Stimulated activated CD4-positive, alpha-beta T cell treated with anti-CD3 and anti-CD28 coated beads, Interleukin-4, amount 100 ng/mL, for 4 hours (primary cell): ENCODE results near the gene RIMS1.

ENCODE experiments used
- DNase-seq, 2 experiments: peaks; one replicate each; pipeline ENCODE4 v3.0.0-alpha.2; 2020

RIMS1 gene

DNA sequence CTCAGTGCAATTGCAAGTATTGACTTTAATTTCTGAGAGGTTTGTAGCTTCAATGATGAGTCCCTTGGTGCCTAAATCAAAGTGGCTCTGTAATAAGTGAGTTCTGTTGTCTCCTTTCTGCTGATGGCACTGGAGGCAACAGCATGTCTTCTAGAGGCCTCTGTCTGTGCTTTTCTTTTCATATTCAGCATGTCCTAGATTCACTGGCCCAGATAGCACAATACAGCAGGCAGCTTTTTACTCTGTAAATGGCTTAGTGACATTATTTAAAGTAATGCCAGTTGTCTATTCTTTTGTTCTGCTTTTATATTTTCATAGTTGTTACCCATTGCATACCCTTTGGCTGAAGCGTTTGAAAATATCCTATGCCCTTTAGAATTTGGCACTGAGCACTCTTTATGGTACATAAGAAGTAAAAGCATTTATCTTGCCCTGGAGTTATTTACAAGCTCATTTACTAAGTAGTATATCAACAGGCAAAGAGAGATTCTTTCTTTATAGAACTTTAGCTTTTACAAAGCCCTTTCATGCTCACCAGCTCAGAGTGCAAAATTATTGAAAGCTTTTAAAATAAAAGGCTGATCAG is 464.0 kb downstream of the RIMS1 start:
- no peak for DNase-seq

DNA sequence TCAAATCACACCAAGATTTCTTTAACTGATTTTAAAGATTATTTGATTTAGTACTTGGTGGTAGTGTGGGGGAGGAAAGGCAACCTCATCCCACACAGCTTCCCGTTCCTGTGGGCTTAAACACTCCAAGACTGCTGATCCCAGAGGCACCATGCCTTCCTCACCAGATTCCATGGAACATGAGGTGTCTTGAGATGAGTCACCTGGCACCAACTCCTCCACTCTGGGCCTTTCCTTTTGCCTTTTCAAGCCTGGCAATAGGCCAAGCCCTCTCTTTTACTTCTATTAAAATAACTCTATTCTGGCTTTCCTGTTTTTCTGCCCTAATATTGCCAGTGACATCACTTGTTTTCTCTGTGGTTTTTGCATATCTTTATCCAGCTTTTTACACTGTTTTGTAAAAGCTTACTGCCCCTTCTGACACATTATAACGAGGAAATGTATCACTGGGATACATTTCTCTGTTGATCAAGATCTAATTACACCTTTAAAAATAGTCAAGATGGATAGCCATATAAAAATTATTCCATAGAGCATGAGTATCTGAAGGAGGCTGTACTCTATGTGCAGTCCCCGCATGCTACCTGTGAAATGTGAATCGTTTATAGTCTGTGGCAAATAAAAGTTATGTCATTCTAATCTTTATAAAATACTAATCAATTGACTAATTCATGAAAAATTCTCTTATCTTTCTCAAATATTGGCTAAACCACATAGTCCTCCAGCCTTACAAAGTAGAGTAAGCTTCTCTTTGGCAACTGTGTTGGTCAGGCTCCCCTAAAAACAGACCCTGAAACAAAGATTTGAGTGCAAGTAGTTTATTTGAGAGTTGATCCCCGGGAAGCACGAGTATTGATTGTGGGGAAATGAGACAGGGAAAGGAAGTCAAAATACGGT is 477.7 kb downstream of the RIMS1 start:
- DNase-seq: no peak

DNA sequence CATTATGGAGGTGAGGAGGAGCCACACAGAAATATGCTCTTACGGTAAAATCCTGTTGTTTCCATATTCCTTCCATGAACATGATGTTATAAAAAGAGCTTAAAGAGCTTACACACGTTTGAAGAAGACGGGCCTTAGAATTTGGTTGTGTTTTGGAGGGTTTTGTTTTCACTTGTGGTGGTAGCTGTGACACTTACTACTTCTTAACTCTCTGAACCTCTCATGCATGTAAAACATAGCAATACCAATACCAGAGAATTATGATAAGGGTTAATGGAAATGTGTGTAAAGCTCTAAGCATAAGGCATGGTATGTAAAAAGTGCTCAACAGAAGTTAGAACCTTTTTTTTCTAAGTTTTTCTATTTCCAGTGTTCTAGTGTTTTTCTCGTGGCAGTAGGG is 479.4 kb downstream of the RIMS1 start:
- DNase-seq: no peak

- no peak for DNase-seq
These were observed 481.1 kb downstream of the RIMS1 start for GRCh38 chr6:72367439-72367838.

- no peak for DNase-seq
These were observed 485.1 kb downstream of the RIMS1 start for GRCh38 chr6:72371473-72371872.

GRCh38 chr6:72374172-72374571 is 487.8 kb downstream of the RIMS1 start:
- DNase-seq: no peak

DNA sequence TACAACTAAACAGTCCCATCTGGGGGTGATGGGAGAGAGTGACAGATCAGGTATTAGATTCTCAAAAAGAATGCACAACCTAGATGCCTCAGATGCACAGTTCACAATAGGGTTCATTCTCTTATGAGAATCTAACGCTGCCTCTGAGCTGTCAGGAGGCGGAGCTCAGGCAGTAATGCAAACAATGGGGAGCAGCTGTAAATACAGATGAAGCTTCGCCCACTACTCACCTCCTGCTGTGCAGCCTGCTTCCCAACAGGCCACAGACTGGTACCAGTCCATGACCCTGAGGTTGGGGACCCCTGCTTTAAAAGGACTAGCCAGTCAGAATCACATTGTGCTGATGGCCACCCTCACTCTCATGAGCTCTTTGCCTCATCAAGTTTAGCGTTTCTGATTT is 488.5 kb downstream of the RIMS1 start:
- DNase-seq: no peak

- DNase-seq: no peak
These were observed 490.4 kb downstream of the RIMS1 start for GRCh38 chr6:72376736-72377135.

GRCh38 chr6:72381076-72381475 is 494.7 kb downstream of the RIMS1 start:
- no peak for DNase-seq

DNA sequence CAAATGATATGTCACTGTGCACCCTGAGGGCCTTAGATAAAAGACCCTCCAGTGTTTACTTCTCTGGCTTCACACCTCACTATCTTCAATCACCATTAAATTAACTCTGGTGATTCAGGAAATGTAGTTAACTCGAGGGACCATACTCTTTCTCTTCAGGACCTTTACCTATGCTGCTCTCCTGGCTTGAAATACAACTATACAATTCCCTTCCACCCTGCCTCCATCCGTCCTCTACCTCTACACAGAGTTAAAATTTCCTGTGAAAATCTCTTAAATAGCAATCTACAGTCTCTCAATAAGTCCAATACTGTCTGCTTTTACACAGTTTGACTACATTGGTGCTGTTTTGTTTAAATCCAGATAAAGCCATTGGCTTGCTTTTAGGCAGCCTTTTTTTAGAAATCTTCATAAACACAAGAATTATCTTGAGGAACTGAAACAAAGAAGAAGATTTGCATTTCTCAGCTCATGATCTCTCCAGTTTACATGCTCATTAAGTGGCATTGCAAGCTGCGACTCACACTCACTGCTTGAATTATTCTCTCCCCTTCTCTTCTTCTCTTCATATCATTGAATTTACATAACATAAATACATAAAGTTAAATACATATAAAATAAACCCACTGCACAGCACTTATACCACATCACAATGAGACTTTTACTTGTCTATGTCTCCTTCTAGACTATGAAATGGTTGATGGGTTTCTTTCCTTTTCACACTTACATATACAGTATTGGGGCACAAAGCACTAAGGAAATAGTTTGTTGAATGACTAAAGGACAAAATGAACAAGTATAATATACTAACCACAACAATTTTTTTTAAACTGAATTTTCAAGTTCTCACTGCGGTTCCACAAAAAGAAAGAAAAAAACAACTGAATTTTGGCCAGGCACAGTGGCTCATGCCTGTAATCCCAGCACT is 496.5 kb downstream of the RIMS1 start:
- no peak for DNase-seq

DNA sequence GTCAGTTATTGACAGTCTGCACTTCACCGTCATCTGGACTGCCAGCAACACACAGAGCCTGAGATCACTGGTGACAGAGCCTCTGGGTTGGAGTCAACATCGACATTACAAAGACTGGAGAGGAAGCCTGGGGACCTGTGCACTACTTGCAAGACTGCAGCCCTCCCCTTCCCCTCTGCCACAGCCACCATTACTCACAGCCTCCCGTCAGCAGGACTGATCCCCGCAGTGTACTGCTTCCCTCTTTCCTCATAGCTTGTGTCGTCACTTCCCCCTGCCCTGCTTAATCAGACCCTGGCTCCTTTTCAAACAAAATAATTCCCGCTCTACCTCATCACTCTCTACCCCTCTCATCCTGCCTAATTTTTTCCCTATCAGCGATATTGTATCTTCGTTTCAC is 500.0 kb downstream of the RIMS1 start:
- DNase-seq: no peak

GRCh38 chr6:72389698-72390097 is 503.3 kb downstream of the RIMS1 start:
- DNase-seq: no peak

DNA sequence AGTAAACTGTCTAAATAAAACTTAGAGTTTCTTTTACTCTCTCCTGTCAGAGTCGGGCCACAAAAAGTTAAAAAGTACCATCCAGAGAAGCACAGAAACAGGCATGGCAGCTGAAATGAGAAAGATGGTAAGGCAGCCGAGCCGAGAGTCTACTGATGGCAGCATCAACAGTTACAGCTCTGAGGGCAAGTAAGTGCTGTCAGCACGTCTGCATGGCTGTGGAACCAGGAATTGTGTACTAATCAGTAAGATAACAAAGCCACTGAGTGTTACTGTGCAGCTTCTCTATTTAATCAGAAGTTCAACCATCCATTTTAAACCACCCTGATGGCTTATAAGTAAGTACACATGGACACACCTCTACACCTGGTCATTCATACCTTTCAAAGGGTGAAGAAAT is 504.2 kb downstream of the RIMS1 start:
- DNase-seq: no peak

DNA sequence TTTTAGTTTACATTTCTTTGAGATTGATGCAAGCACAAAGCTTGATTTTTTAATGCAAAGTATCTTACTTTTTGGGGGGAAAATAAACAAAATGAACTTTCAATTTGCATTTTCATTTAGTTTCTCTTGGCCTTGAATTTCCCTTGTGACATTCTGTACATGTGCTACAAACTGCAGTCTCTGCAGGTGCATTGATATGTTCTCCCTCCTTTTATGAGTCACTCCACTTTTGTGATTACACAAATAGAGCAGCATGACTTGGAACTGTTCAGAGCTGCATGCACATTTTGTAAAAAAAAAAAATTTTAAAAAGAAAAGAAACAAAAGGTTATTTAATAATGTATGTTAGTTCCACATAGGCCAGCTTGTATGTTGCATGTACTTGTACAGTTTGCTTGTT is 515.5 kb downstream of the RIMS1 start:
- DNase-seq: no peak

GRCh38 chr6:72403413-72403812 is 517.1 kb downstream of the RIMS1 start:
- no peak for DNase-seq

- DNase-seq: no peak
These were observed 520.2 kb downstream of the RIMS1 start for GRCh38 chr6:72406517-72406916.

- DNase-seq: no peak
These were observed 524.4 kb downstream of the RIMS1 start for GRCh38 chr6:72410769-72411168.

DNA sequence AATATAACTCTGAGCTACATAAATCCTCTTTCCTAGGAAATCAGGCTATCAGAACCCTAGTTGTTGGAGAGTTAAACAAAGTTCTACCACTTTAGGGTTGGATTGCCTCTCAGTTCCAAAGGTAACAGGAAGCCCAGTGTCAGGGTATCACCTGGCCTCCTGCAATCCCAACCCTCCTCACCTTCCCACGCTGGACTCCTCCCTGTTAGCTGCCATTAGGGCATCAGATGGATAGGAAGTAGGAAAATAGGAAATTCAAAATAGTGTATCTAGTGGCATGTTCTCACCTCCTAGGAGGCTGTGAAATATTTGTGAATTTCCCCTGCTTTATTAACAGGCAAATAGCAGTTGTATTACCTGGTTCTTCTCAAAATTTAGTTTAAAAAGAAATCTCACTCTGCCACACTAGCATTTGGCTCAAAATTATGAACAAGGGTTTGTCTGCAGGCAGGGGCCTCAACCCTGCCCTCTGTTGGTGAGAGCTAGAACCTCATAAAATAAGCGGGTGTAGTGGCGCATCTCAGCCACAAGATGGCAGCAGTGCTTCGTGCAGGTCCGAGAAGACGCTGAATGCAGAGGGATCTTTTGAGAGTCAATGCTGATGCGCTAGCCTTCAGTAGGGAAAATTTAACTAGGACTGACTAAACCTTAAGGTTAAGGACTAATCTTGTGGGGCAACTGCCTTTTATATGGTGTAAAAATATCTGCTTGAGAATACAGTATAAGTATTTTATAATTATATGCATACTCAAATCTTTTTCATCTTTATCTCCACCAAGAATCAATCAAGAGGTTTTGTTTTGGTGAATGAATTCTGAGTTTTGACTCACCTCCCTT is 525.7 kb downstream of the RIMS1 start:
- peak; percentile 63 to 65 for DNase-seq

GRCh38 chr6:72412709-72413044 is 526.3 kb downstream of the RIMS1 start:
- no peak for DNase-seq

- DNase-seq: no peak
These were observed 527.5 kb downstream of the RIMS1 start for GRCh38 chr6:72413884-72414283.

DNA sequence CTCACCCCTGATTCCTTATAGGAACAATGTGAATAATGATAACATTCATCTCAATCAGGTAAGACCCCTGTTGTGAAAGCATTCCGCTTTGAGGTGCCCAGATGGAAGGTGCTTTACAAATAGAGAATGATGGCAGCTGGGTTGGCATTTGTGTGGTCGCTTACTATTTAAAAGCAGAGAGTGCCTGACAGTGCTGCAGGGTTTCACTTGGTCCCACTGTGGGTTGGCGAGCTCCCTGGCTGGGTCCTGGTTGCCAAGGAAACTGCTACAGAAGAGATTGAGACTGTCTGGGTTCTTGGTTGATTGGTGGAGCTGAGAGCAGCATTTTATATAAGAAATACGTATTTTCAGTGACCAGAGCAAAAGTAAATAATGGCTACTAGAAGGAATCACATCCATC is 528.3 kb downstream of the RIMS1 start:
- DNase-seq: no peak

DNA sequence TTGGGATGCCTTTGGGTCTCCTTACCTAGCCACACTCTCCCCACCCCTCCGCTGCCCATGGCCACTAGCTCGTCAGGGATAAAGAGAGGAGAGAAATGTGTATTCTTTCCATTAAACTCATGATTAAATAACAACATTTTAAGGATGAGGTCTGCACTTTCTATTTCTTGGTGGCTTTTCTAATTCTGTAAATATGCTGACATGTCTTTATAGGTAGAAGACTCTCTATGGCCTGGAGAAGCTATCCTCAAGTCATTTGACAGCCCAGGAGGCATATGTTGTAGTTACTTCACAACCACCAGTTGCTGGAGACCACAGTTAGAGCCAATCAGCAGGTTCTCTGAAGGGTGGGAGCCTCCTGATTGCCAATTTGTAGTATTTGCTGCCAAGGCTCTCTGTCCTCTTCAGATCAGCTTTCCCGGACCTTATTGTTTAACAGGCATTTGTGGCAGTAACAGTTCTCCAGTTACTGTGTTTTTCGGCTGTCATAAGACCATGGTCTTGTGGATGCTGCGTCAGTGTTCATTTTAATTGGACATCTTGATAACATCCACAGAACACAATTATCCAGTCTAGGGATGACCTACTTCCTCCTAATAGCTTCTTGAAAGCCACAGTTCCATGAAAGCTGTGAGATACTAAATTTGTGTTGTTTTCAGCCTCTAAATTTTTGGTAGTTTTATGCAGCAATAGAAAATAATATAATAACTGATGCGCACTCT is 530.6 kb downstream of the RIMS1 start:
- no peak for DNase-seq
